HG03108 (cell line): Measurements from ENCODE around the gene ZNF609.
A peak's percentile ranks its signal among the peaks of the same experiment; 100 is the strongest.
"Not testable (repeated sequence)": the region's sequence is repeated elsewhere in the genome, so short reads cannot be mapped to it uniquely, and the experiment has no call there.

Experiments
- ATAC-seq: cut with Tn5 transposase; IDR thresholded peaks from one replicate; pipeline ENCODE4 v1.9.1; 2021; ENCODE audit warnings: moderate library complexity; ENCODE audit not compliant: unreplicated experiment

ZNF609 gene

DNA sequence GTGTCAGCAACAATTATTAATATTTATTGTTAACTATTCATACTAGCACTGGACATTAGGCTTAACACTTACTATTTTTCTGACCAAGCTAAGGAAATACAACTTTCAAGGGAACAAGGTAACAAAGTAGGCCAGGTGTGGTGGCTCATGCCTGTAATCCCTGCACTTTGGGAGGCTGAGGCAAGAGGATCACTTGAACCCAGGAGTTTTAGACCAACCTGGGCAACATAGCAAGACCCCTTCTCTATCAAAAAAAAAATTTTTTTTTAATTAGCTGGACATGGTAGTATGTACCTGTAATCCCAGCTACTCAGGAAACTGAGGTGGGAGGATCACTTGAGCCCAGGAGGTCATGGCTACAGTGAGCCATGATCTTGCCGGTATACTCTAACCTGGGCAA, 183.3 kb downstream of the ZNF609 start:
- ATAC-seq: no peak

DNA sequence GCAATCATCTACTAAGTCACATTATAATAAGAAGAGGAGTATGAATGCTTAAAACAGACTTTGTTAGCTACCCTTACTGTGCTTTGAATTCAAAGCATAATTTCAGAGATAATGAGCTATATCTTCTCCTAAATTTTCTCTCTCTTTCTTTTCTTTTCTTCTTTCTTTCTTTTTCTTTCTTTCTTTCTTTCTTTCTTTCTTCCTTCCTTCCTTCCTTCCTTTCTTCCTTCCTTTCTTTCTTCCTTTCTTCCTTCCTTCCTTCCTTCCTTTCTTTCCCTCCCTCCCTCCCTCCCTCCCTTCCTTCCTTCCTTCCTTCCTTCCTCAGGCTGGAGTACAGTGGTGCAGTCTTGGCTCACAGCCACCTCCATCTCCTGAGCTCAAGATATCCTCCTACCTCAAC, 184.4 kb downstream of the ZNF609 start:
- not testable (repeated sequence) for ATAC-seq

DNA sequence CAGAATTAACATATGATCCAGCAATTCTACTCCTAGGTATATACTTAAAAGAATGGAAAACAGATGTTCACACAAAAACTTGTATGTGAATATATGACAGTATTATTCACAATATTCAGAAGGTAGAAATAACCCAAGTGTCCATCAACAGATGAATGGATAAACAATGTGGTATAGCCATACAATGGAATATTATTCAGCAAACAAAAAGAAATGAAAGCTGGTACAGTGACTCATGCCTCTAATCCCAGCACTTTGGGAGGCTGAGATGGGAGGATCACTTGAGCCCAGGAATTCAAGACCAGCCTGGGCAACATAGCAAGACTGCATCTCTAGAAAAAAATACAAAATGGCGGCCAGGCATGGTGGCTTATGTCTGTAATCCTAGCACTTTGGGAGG, 185.6 kb downstream of the ZNF609 start:
- no peak for ATAC-seq

DNA sequence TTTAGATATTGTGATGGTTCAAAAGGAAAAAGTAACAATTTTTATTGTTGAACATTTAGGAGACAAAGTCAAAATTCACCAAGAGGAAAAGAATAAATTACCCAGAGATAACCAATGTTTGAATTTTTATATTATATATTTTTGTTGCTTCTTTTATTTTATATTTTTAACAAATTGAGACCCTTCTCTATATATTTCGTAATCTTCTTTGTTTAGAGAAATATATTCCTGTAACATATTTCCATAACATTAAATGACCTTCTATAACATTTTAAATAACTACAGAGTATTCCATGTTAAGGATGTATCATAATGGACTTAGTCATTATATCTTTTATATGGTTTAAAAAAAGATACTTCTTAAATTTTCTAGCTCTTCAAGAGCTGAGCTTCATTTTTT, 187.0 kb downstream of the ZNF609 start:
- no peak for ATAC-seq

- no peak for ATAC-seq
Observed at GRCh38 chr15:64650552-64650951, 190.2 kb downstream of the ZNF609 start.

DNA sequence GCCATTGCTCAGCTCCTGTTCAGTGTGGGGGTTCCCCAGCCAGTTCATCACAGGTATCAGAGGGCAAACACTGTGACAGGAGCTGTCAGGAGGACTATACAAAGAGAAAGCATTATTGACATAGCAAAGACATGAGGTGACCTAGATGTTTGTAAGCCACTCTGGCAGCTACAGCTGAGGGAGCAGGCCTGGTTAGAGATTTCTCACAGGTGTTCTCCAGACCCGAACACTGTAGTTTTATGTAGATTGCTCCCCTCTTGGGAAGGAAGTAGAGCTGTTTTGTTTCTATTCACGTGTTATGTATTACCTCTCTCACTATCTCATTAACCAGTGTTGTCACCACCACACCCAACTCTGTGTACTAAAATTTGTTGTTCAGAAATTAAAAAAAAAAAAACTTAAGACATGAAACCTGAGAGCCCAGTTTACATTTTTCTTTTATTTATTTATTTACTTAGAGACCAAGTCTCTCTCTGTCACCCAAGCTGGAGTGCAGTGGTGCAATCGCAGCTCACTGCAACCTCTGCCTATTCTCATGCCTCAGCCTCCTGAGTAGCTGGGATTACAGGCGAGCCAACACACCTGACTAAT, 191.3 kb downstream of the ZNF609 start:
- ATAC-seq: peak; percentile 94

- ATAC-seq: no peak
Observed at GRCh38 chr15:64653757-64654156, 193.4 kb downstream of the ZNF609 start.

GRCh38 chr15:64656508-64656907, 196.1 kb downstream of the ZNF609 start:
- ATAC-seq: no peak

GRCh38 chr15:64665179-64665578, 204.8 kb downstream of the ZNF609 start:
- ATAC-seq: peak; percentile 80

GRCh38 chr15:64667736-64668161, 207.4 kb downstream of the ZNF609 start:
- ATAC-seq: no peak

DNA sequence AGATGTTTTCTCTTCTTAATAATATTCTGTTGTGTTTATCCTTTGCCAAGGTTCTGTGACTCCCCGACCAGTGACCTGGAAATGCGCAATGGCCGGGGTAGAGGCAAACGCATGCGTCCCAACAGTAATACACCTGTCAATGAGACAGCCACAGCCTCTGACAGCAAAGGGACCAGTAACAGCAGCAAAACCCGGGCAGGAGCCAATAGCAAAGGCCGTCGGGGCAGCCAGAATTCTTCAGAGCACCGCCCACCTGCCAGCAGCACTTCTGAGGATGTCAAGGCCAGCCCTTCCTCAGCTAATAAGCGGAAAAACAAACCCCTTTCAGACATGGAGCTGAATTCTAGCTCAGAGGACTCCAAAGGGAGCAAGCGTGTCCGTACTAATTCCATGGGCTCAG, 213.5 kb downstream of the ZNF609 start:
- no peak for ATAC-seq

GRCh38 chr15:64678126-64678819, 217.9 kb downstream of the ZNF609 start:
- no peak for ATAC-seq

DNA sequence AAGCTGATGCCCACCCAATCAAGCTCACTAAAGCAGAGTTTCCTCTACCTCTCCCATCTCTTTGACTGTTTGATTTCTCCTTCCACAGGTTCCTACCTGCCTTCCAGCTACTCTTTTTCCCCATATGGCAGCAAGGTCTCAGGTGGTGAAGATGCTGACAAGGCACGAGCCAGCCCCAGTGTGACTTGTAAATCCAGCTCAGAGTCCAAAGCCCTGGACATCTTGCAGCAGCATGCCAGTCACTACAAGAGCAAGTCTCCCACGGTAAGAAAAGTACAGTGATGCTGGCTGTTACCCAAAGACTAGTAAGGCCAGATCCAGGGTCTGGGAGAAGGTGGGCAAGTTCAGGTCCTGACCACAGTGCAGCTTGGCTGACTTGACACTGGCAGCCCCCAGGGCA, 219.7 kb downstream of the ZNF609 start:
- no peak for ATAC-seq

DNA sequence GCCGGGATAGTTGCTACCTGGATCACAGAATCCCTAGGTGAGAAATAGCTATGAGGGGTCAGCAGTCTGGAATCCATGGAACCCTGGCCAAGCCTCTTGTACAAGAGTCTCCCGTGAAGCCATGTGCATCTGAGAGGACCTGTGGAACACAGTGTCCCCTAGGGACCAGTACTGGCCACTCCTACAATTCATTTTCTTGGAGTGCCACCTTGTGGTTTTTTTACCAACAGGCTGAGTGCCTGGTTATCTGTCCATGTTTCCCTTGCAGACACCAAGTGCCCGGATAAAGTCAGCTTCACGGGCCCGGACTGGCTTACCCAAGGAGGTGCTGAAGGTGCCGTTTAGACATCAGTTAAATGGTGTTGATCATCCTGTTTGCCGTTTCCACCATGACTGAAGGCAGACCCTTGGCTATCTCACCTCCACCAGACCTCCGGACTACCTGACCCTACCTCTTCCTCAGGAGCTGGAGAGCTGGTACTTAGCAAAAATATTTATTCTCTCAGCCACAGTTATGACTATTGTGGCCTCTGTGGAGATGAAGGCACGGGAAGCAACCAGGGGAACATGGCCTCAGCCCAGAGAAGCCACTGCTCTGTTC, 221.1 kb downstream of the ZNF609 start:
- ATAC-seq: no peak

- no peak for ATAC-seq
Observed at GRCh38 chr15:64682255-64682654, 221.9 kb downstream of the ZNF609 start.

DNA sequence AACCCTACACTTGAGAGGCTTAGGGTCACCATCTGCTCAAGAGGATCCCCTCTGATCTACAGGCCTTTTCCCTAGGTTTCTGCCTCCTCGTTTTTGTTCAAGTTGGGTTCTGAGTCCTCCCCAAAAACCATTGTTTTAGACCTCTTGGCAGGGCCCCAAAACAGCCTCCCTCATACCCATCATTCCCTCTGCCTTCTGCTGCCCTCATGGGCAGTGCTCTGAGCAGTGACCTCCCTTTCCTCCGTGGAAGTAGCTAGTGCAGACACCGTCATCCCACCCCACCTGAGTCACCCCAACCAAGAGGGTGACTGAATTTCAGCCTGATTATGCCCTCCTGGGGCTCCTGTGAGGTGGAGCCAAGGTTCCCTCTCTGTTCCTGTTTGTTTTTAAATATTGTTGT, 223.0 kb downstream of the ZNF609 start:
- no peak for ATAC-seq

- no peak for ATAC-seq
Observed at GRCh38 chr15:64685230-64685888, 225.0 kb downstream of the ZNF609 start.

DNA sequence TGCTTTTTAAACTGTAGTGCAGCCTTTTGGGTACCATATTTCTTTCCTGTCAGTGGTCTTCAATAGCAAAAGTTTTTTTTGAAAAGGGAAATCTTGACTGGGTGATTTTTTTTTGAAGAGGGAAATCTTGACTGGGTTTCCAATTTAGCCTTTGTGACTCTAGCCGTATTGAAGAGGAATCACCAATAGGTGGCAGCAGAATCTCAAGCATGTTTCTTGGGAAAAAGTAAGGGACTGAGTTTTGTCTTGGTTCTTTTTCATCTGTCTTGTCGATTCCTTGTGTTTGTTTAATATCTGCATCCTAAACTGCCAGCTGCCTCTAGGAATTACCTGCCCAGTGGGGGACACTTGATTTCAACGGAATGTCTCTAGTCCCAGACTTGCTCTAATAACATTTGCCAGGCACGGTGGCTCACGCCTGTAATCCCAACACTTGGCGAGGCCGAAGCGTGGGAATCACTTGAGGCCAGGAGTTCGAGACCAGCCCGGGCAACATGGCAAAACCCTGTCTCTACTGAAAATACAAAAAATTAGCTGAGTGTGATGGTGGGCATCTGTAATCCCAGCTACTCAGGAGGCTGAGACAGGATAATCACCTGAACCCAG, 225.9 kb downstream of the ZNF609 start:
- ATAC-seq: no peak

DNA sequence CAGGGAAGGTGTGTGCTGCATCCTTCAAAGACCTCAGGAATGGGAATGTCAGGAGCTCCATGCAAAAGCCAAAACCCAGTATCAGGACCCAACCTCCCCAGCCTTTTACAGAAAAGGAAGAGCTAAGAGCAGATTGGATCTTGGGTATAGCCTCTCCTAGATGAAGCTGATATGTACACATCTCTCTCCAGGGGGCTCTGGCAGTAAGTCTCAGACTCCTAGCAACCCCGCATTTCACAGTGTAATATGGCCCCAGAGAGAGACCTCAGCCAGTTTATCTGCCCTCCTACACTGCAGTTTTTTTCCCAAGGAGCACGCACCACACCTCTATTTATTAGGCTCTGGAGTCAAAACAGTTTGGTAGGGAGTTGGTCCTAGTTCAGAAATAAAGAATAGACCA, 226.8 kb downstream of the ZNF609 start:
- ATAC-seq: no peak

- no peak for ATAC-seq
Observed at GRCh38 chr15:64687688-64688087, 227.3 kb downstream of the ZNF609 start.

DNA sequence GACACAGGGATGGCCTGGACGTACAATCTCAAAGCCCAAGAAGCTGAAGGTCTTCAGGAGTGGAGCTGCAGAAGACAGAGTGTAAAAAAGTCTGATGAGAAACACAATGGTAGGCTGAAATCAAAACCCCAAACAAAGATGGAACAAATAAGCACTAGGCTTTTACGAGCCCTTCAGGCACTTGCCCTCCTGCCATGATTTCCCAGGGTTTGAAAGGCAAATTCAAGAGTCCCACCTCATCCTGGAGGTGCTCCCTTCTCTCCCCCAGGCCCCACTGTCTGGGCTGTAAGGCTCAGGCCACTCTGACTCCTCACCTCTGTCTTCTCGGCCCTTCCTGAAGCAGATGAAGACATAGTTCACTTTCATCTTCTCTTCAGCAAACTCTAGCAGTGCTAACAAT, 228.4 kb downstream of the ZNF609 start:
- ATAC-seq: no peak

GRCh38 chr15:64690008-64690407, 229.6 kb downstream of the ZNF609 start:
- ATAC-seq: no peak
